GM19099 (cell line): ENCODE data around the gene SCAMP5.

Source experiments
- POLR2A ChIP-seq: IDR thresholded peaks from 3 replicates; pipeline ENCODE4 v1.6.1; 2011; ENCODE audit warnings: low read depth; ENCODE audit not compliant: insufficient read length; ENCODE audit errors: extremely low read depth

SCAMP5 gene

GRCh38 chr15:75027551-75027950, 32.2 kb downstream of the SCAMP5 start:
- TF ChIP-seq POLR2A, result no peak

- TF ChIP-seq POLR2A, result no peak
Observed at GRCh38 chr15:75028991-75029377, 33.6 kb downstream of the SCAMP5 start.

GRCh38 chr15:75029378-75030022, 34.1 kb downstream of the SCAMP5 start:
- TF ChIP-seq POLR2A, result no peak

GRCh38 chr15:75030023-75030413, 34.7 kb downstream of the SCAMP5 start:
- no peak for TF ChIP-seq POLR2A

- no peak for TF ChIP-seq POLR2A
Observed at GRCh38 chr15:75030424-75030823, 35.1 kb downstream of the SCAMP5 start.

- TF ChIP-seq POLR2A, result no peak
Observed at GRCh38 chr15:75031848-75032247, 36.5 kb downstream of the SCAMP5 start.

GRCh38 chr15:75032395-75032794, 37.0 kb downstream of the SCAMP5 start:
- no peak for TF ChIP-seq POLR2A

- TF ChIP-seq POLR2A, result no peak
Observed at GRCh38 chr15:75033809-75034208, 38.4 kb downstream of the SCAMP5 start.

- no peak for TF ChIP-seq POLR2A
Observed at GRCh38 chr15:75034615-75035014, 39.3 kb downstream of the SCAMP5 start.

GRCh38 chr15:75036212-75036616, 40.9 kb downstream of the SCAMP5 start:
- TF ChIP-seq POLR2A, result no peak

GRCh38 chr15:75037685-75038084, 42.3 kb downstream of the SCAMP5 start:
- TF ChIP-seq POLR2A, result no peak

GRCh38 chr15:75038231-75038630, 42.9 kb downstream of the SCAMP5 start:
- TF ChIP-seq POLR2A, result no peak

- TF ChIP-seq POLR2A, result peak; percentile 60
Observed at GRCh38 chr15:75042730-75043508, 47.6 kb downstream of the SCAMP5 start.

- TF ChIP-seq POLR2A, result peak; percentile 52
Observed at GRCh38 chr15:75043509-75044257, 48.3 kb downstream of the SCAMP5 start.

GRCh38 chr15:75044258-75044878, 49.0 kb downstream of the SCAMP5 start:
- peak; percentile 18 for TF ChIP-seq POLR2A
